DOHH2 (cell line): Measurements from ENCODE around the gene CHAMP1.

Source experiments
- EZH2phosphoT487 ChIP-seq: fragments of 200-600 bp; sonication (generic); IDR thresholded peaks from 2 replicates; pipeline ENCODE4 v1.6.1; 2017; ENCODE audit warnings: borderline replicate concordance, mild to moderate bottlenecking, antibody characterized with exemption, low read length, moderate library complexity, mixed read lengths
- TF ChIP-seq, protein P1 (sequence below): fragments of 200-600 bp; sonication (generic); IDR thresholded peaks from one replicate; pipeline ENCODE4 v1.5.1; 2014; ENCODE audit warnings: antibody characterized with exemption, mild to moderate bottlenecking, low read depth, low read length; ENCODE audit not compliant: poor library complexity, severe bottlenecking

DNA sequence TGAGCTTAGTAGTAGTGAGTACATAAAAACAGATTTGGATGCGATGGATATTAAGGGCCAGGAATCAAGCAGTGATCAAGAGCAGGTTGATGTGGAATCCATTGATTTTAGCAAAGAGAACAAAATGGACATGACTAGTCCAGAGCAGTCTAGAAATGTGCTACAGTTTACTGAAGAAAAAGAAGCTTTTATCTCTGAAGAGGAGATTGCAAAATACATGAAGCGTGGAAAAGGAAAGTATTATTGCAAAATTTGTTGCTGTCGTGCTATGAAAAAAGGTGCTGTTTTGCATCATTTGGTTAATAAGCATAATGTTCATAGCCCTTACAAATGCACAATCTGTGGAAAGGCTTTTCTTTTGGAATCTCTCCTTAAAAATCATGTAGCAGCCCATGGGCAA is 11.4 kb downstream of the CHAMP1 start:
- TF ChIP-seq EZH2phosphoT487, result no peak
- TF ChIP-seq, protein P1, sequence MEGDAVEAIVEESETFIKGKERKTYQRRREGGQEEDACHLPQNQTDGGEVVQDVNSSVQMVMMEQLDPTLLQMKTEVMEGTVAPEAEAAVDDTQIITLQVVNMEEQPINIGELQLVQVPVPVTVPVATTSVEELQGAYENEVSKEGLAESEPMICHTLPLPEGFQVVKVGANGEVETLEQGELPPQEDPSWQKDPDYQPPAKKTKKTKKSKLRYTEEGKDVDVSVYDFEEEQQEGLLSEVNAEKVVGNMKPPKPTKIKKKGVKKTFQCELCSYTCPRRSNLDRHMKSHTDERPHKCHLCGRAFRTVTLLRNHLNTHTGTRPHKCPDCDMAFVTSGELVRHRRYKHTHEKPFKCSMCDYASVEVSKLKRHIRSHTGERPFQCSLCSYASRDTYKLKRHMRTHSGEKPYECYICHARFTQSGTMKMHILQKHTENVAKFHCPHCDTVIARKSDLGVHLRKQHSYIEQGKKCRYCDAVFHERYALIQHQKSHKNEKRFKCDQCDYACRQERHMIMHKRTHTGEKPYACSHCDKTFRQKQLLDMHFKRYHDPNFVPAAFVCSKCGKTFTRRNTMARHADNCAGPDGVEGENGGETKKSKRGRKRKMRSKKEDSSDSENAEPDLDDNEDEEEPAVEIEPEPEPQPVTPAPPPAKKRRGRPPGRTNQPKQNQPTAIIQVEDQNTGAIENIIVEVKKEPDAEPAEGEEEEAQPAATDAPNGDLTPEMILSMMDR, result no peak
